Keratinocyte (primary cell): ENCODE measurements around the gene CD46. TPM values are rescaled to one million over a fixed set of nuclear protein-coding genes. Genes with fewer than 3 reads are reported as not detected.

Experiments
- DNase-seq: peaks from one replicate; pipeline ENCODE4 v3.0.0-alpha.2; 2011; ENCODE audit warnings: low read depth, missing footprints, low spot score
- FAIRE-seq: peaks from 2 replicates; lab custom pipeline; 2011; peaks lifted over from hg19 to GRCh38; lab: Jason Lieb, UNC
- H2AFZ ChIP-seq: 2 replicates; pipeline ENCODE4 v1.6.0; 2012; ENCODE audit warnings: low read length, control low read depth, inconsistent platforms; ENCODE audit not compliant: control insufficient read depth
- H3K27ac ChIP-seq: 2 replicates; pipeline ENCODE4 v1.5.1; 2011; ENCODE audit warnings: low read length; ENCODE audit not compliant: control insufficient read depth, insufficient read depth
- H3K27me3 ChIP-seq: 3 replicates; pipeline ENCODE4 v1.6.0; 2011; ENCODE audit warnings: low read length; ENCODE audit not compliant: control insufficient read depth, insufficient read depth; ENCODE audit errors: extremely low read depth
- H3K36me3 ChIP-seq, 2 experiments: 2 replicates in 1 of 2; 3 replicates in 1 of 2; pipeline ENCODE4 v1.5.1; 2011; ENCODE audit warnings: low read length in 2 of 2, mild to moderate bottlenecking in 1 of 2; ENCODE audit not compliant: control insufficient read depth in 2 of 2, insufficient read depth in 2 of 2; ENCODE audit errors: extremely low read depth in 1 of 2
- H3K4me1 ChIP-seq: 3 replicates; pipeline ENCODE4 v1.5.1; 2011; ENCODE audit warnings: low read length; ENCODE audit not compliant: control insufficient read depth, insufficient read depth; ENCODE audit errors: extremely low read depth
- H3K4me2 ChIP-seq: 3 replicates; pipeline ENCODE4 v1.6.0; 2011; ENCODE audit warnings: low read depth, low read length; ENCODE audit not compliant: control insufficient read depth, insufficient read depth; ENCODE audit errors: extremely low read depth
- H3K4me3 ChIP-seq, 3 experiments: fragments of 200-600 bp in 1 of 3; sonication (generic) in 1 of 3; 2 replicates in 2 of 3; 3 replicates in 1 of 3; pipeline ENCODE4 v1.5.1; 2011 to 2016; ENCODE audit warnings: low read length in 3 of 3, mild to moderate bottlenecking in 3 of 3, control low read depth in 2 of 3, inconsistent platforms in 1 of 3, low read depth in 1 of 3, mixed read lengths in 1 of 3, mixed run types in 1 of 3, moderate library complexity in 1 of 3; ENCODE audit not compliant: control insufficient read depth in 2 of 3, insufficient read depth in 2 of 3; ENCODE audit errors: extremely low read depth in 1 of 3
- H3K79me2 ChIP-seq: 2 replicates; pipeline ENCODE4 v1.6.0; 2012; ENCODE audit warnings: low read length; ENCODE audit not compliant: control insufficient read depth, insufficient read depth
- H3K9ac ChIP-seq: 3 replicates; pipeline ENCODE4 v1.6.0; 2011; ENCODE audit warnings: low read length; ENCODE audit not compliant: control insufficient read depth, insufficient read depth; ENCODE audit errors: extremely low read depth
- H3K9me1 ChIP-seq: 3 replicates; pipeline ENCODE4 v1.6.0; 2011; ENCODE audit warnings: low read length; ENCODE audit not compliant: control insufficient read depth, insufficient read depth; ENCODE audit errors: extremely low read depth
- H3K9me3 ChIP-seq: 2 replicates; pipeline ENCODE4 v1.5.1; 2012; ENCODE audit warnings: low read depth, low read length; ENCODE audit not compliant: control insufficient read depth
- H4K20me1 ChIP-seq: 3 replicates; pipeline ENCODE4 v1.6.0; 2011; ENCODE audit warnings: low read length; ENCODE audit not compliant: control insufficient read depth, insufficient read depth; ENCODE audit errors: extremely low read depth
- EZH2 ChIP-seq: IDR thresholded peaks from one replicate; pipeline ENCODE4 v1.6.1; 2012; ENCODE audit warnings: inconsistent platforms, mild to moderate bottlenecking, low read length, moderate library complexity
- dilution Hi-C: fragments of 300-500 bp; cut with MboI; formaldehyde crosslinking; loops from one replicate; pipeline ENCODE4 v1.7.0; 2020; ENCODE audit warnings: low sequenced_read_pairs; ENCODE audit not compliant: extremely low pct_ligation_motif_present
- polyA plus RNA-seq, 5 experiments: library from polyadenylated mRNA; depleted of rRNA in 3 of 5; stranded (reverse) in 3 of 5; stranded (forward) in 1 of 5; unstranded in 1 of 5; fragments of >200 nt; gene quantifications; 1 replicate in 1 of 5; 2 replicates in 3 of 5; 3 replicates in 1 of 5; pipeline versions ENCODE4 v1.2.1 to v1.2.3, GENCODE V29; 2011 to 2012; ENCODE audit warnings: missing spikeins in 2 of 5, low read depth in 1 of 5, low replicate concordance in 1 of 5
- small RNA-seq, 3 experiments: library from RNA; depleted of rRNA; stranded (forward); fragments of <200 nt; gene quantifications; one replicate each; pipeline ENCODE3, GENCODE V24; 2012; ENCODE audit warnings: low read depth in 3 of 3, low replicate concordance in 1 of 3; ENCODE audit not compliant: insufficient read length in 3 of 3
- TF ChIP-seq, protein P1 (sequence below), 3 experiments: IDR thresholded peaks in 1 of 3; conservative IDR thresholded peaks in 1 of 3; optimal IDR thresholded peaks in 1 of 3; 2 replicates in 2 of 3; 3 replicates in 1 of 3; pipeline versions ENCODE3 to v1.5.1; 2011; ENCODE audit warnings: low read length in 3 of 3, mild to moderate bottlenecking in 3 of 3, moderate library complexity in 2 of 3, control low read depth in 1 of 3, inconsistent platforms in 1 of 3; ENCODE audit not compliant: insufficient read depth in 2 of 3; ENCODE audit errors: extremely low read depth in 1 of 3

CD46 gene
- polyA plus RNA-seq, 1 donor (not counting 4 experiments of a cell fraction or from before 2014, with no cell fraction given) = 298 TPM

- no peak for DNase-seq
- no peak overlapping the region for H3K27ac ChIP-seq
- H3K79me2 ChIP-seq = peaks cover 65% of the 10 kb centered on the region
- H2AFZ ChIP-seq = no peak overlapping the region
- FAIRE-seq = no peak
- H3K27me3 ChIP-seq = no peaks in the 10 kb centered on the region
- H3K9me1 ChIP-seq = peaks cover 3% of the 10 kb centered on the region
- H3K9me3 ChIP-seq = no peaks in the 10 kb centered on the region
- no peak overlapping the region for H3K9ac ChIP-seq
- TF ChIP-seq, protein P1, sequence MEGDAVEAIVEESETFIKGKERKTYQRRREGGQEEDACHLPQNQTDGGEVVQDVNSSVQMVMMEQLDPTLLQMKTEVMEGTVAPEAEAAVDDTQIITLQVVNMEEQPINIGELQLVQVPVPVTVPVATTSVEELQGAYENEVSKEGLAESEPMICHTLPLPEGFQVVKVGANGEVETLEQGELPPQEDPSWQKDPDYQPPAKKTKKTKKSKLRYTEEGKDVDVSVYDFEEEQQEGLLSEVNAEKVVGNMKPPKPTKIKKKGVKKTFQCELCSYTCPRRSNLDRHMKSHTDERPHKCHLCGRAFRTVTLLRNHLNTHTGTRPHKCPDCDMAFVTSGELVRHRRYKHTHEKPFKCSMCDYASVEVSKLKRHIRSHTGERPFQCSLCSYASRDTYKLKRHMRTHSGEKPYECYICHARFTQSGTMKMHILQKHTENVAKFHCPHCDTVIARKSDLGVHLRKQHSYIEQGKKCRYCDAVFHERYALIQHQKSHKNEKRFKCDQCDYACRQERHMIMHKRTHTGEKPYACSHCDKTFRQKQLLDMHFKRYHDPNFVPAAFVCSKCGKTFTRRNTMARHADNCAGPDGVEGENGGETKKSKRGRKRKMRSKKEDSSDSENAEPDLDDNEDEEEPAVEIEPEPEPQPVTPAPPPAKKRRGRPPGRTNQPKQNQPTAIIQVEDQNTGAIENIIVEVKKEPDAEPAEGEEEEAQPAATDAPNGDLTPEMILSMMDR (optimal IDR thresholded peaks at IDR 0.05 in 1 of 3, IDR thresholded peaks at IDR 0.05 in 1 of 3, conservative IDR thresholded peaks at IDR 0.05 in 1 of 3; ENCODE audit: extremely low read depth in 1 of 3, insufficient read depth in 2 of 3, low read length in 3 of 3) = no peak
- TF ChIP-seq EZH2 = no peak
- dilution Hi-C loops = no loop called here
- H3K4me2 ChIP-seq = no peak overlapping the region
- H4K20me1 ChIP-seq = no peaks in the 10 kb centered on the region
- H3K4me3 ChIP-seq = no peak overlapping the region
- peaks cover 43% of the 10 kb centered on the region for H3K4me1 ChIP-seq
- H3K36me3 ChIP-seq = peaks cover 9 to 16% of the 10 kb centered on the region in 2 experiments
Measured at GRCh38 chr1:207844371-207844770, 92.5 kb downstream of the CD46 start.

Small RNA genes within 50 kb of the gene (small RNA-seq; reads per million reads assigned to genes)
- 0 reads per million in 3 experiments for gene RNA5SP534

Other genes starting within 250 kb of the CD46 start
- not detected in 3 replicates for gene CR1L, start 106.9 kb upstream of the CD46 start, polyA plus RNA-seq
- 0.03 TPM in 1 of 3 replicates, not detected in the others for gene CD34, start 159.1 kb downstream of the CD46 start, polyA plus RNA-seq